G401 (cell line): Measurements from ENCODE around the gene AMBN. TPM values are rescaled to one million over a fixed set of nuclear protein-coding genes. Genes with fewer than 3 reads are reported as not detected.

Experiments
- DNase-seq: peaks from one replicate; pipeline ENCODE4 v3.0.0-alpha.2; 2015; ENCODE audit warnings: low spot score
- in situ Hi-C: cut with HindIII; loops from 2 replicates; pipeline ENCODE4 v1.10.0; 2016; ENCODE audit warnings: low sequenced_read_pairs, mixed read lengths
- total RNA-seq: library from RNA; depleted of rRNA; stranded (reverse); fragments of >200 nt; shearing (Covaris generic); gene quantifications from 2 replicates; pipeline ENCODE4 v1.2.3, GENCODE V29; 2014; rRNA removed

The AMBN gene
- total RNA-seq, 1 experiment from 2014 or later: not detected

- in situ Hi-C loops: no loop called here
- DNase-seq: peak; percentile 36
Observed at GRCh38 chr4:70651864-70652506, 59.9 kb downstream of the AMBN start.

DNA sequence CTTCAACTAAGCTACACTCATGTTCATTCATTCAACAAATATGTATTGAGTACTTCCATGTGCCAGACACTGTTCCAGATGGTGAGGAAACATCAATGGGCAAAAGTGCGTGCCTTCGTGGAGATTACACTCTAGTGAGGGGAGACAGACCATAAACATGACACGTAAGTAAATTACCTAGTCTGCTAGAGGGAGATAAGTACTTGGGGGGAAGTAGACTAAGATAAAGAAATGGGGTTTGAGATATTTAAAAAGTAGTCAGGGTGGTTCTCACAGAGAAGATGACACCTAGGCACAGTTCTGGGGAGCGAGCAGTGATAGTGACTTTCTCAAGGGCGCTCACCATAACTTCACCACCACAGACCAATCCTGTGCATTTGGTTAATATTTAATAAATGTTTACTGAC, 62.6 kb downstream of the AMBN start:
- in situ Hi-C loops: no loop called here

More for the DNA sequence above, 62.6 kb downstream of the AMBN start:
- no peak for DNase-seq

Other genes with a start within 250 kb of the AMBN start
- not detected in 2 replicates for gene SMR3A, start 231.5 kb upstream of the AMBN start, total RNA-seq
- gene SMR3B, start 209.1 kb upstream of the AMBN start, total RNA-seq: not detected in 2 replicates
- not detected in 2 replicates for gene OPRPN, start 194.3 kb upstream of the AMBN start, total RNA-seq
- gene MUC7, start 120.1 kb upstream of the AMBN start, total RNA-seq: not detected in 2 replicates
- not detected in 2 replicates for gene AMTN, start 73.7 kb upstream of the AMBN start, total RNA-seq
- not detected in 2 replicates for gene ENAM, start 36.5 kb downstream of the AMBN start, total RNA-seq
- gene JCHAIN, start 74.3 kb downstream of the AMBN start, total RNA-seq: not detected in 2 replicates
- 12.8 and 16.3 TPM in 2 replicates for gene UTP3, start 96.3 kb downstream of the AMBN start, total RNA-seq
- gene RUFY3, start 129.7 kb downstream of the AMBN start, total RNA-seq: 53.8 and 65.2 TPM in 2 replicates
- 107 and 120 TPM in 2 replicates for gene GRSF1, start 247.6 kb downstream of the AMBN start, total RNA-seq